Measurements from ENCODE around the gene ZBTB46.

GRCh38 chr20:63785691-63786131 is 45.4 kb downstream of the ZBTB46 start:
- TF ChIP-seq POLR2A (IDR thresholded peaks at IDR 0.05) = no peak
- TF ChIP-seq CTCF (IDR thresholded peaks at IDR 0.05) = no peak
